GM10266 (cell line): ENCODE results near the gene ZNF579.
"Not testable (repeated sequence)": the region's sequence is repeated elsewhere in the genome, so short reads cannot be mapped to it uniquely, and the experiment has no call there.

Source experiments
- DNase-seq: peaks from one replicate; pipeline ENCODE4 v3.0.0; 2012; ENCODE audit errors: extremely low spot score
- CTCF ChIP-seq: IDR thresholded peaks from 2 replicates; pipeline ENCODE4 v1.5.1; 2012; ENCODE audit warnings: mild to moderate bottlenecking, low read depth; ENCODE audit not compliant: control insufficient read depth, insufficient read depth; ENCODE audit errors: missing control alignments

Gene ZNF579

DNA sequence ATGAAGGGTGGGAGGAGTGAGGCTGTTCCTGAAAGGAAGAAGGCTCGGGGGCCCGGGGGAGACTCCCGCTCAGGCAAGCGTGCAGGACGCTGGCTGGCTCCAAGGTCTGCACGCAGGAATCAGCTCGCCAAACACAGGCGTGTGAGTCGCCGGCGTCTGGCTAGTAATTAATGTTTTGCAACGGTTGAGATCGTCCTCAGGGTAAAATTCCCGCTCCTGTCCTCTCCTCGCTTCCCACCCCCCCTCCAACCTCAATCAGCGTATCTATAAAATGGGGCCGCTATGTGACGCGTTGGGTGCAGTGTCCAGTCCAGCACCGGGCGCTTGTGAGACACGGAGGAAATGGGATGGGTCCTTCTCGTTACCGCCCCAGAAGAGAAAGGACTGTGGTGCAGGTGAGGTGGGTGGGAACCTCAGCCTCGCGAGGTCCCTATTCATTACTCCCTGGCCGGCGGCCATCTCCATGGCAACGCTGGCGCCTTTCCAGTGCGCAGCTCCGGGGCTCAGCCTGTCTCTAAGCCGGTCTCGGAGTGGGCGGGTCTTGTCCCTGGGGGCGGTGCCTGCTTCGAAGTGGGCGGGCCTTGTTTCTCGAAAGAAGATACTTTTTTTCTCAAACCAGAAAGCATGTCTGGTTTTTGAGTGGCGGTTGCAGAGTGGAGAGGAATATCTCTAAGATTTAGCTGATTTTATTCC, 6.5 kb upstream of the ZNF579 start:
- TF ChIP-seq CTCF: no peak
- DNase-seq: peak; percentile 98

DNA sequence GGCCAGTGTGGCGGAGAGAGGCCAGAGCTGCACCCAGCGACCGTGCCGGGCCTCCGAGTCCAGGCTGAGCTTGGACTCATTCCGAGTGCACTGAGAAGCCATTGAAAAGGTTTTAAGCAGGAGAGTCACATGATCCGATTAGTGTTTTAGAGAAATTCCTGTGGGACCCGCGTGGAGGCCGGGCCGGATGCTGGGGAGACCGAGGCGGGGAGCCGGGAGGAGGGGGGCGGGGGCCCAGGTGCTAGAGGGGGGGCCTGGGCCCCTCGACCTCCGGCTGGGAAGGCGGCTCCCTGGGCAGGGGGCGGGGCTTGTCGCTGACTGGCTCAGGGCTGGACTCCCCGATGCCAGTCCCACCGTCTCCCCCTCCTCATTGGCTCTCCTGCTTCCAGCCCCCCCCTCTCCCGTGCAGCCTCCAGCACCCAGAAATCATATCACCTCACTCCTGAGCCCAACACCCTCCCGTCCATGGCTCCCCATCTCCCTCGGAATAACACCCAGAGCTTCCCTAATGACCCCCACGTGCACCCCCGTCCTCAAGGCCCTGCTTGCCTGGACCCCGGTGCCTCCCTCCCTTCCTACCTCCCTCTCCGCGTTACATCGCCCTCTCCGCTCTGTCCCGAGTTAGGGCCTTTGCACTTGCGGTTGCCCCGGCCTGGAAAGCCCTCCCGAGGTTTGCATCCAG, 5.2 kb upstream of the ZNF579 start:
- DNase-seq: peak; percentile 70
- TF ChIP-seq CTCF: no peak

DNA sequence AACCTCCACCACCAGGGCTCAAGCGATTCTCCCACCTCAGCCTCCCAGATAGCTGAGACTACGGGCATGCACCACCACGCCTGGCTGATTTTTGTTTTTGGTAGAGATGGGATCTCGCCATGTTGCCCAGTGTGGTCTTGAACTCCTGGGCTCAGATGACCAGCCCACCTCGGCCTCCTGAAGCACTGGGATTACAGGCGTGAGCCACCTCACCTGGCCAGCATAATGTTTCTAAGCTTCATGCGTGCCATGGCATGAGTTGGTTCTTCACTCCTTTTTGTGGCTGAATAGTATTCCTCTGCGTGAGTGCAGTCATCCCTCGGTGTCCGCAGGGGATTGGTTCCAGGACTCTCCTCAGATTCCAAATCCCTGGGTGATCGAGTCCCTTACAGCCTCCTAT, 4.2 kb upstream of the ZNF579 start:
- DNase-seq: no peak
- TF ChIP-seq CTCF: no peak

- DNase-seq: not testable (repeated sequence)
Observed at GRCh38 chr19:55583897-55584296, 3.2 kb upstream of the ZNF579 start.

GRCh38 chr19:55582284-55582683, 1.6 kb upstream of the ZNF579 start:
- not testable (repeated sequence) for DNase-seq

DNA sequence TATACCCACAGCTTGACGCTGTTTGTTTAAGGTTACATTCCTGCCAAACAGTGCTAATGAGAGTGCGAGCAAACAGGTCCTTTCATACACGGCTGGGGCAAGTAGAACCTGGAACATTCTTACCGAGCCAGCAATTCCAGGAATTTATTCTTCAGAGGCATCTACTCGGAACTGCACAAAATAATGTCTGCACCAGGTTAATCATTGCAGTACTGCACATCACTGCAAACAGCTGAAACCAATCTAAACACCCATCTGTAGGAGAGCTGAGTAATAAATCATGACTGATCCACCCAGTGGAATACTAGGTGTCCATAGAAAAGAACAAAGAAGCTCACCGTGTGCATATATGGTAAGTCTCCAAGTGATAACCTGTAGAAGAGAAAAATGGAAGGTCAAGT, 1.2 kb upstream of the ZNF579 start:
- DNase-seq: no peak
- no peak for TF ChIP-seq CTCF

DNA sequence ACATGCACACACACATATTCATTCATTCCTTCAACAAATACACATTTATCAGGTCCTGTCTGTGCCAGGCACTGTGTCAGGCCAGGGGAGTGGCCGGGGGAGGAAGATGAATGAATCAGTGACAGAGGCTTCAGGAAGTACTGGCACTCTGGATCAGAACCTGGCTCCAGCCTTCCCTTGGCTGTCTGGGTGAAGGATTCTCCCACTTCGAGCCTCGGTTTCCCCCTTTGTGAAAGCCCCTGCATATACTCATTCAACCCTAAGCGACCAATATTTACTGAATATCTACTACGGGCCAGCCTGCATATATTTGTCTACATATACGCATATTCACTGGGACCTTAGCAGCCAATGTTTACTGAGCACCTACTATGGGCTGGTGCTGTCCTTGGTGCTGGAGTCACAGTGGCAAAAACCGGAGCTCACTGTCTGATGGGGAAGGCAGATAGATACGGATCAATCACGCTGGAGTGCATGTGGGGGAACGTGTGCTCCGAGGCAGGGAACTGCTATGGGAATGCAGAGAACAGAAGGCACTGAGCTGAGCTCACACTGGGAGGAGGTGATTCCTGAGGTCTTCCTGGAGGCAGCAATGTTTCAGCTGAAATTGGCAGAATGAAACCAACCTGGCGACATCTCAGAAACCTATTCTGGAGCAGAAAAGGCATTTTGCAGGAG, 636 bp upstream of the ZNF579 start:
- no peak for DNase-seq
- no peak for TF ChIP-seq CTCF
